NCI-H510A (cell line): ENCODE data around the gene GPC5.

Experiments used
- DNase-seq: peaks from one replicate; lab custom pipeline; 2025; lab: John Stamatoyannopoulos, UW

GPC5 gene

GRCh38 chr13:92553470-92554114, 1155.2 kb downstream of the GPC5 start:
- DNase-seq = no peak

GRCh38 chr13:92560883-92561282, 1162.5 kb downstream of the GPC5 start:
- DNase-seq = no peak

GRCh38 chr13:92564942-92565341, 1166.5 kb downstream of the GPC5 start:
- no peak for DNase-seq

GRCh38 chr13:92566767-92567166, 1168.3 kb downstream of the GPC5 start:
- no peak for DNase-seq

- no peak for DNase-seq
Observed at GRCh38 chr13:92572190-92572589, 1173.8 kb downstream of the GPC5 start.

- DNase-seq = peak; percentile 5
Observed at GRCh38 chr13:92573467-92574057, 1175.1 kb downstream of the GPC5 start.

GRCh38 chr13:92574499-92574898, 1176.1 kb downstream of the GPC5 start:
- no peak for DNase-seq

GRCh38 chr13:92575777-92576176, 1177.4 kb downstream of the GPC5 start:
- peak; percentile 8 for DNase-seq

GRCh38 chr13:92578358-92578757, 1179.9 kb downstream of the GPC5 start:
- DNase-seq = no peak

GRCh38 chr13:92589955-92590354, 1191.5 kb downstream of the GPC5 start:
- no peak for DNase-seq

GRCh38 chr13:92590503-92590908, 1192.1 kb downstream of the GPC5 start:
- no peak for DNase-seq

GRCh38 chr13:92591117-92591516, 1192.7 kb downstream of the GPC5 start:
- no peak for DNase-seq

- DNase-seq = no peak
Observed at GRCh38 chr13:92592757-92593156, 1194.3 kb downstream of the GPC5 start.

- DNase-seq = no peak
Observed at GRCh38 chr13:92602560-92602959, 1204.1 kb downstream of the GPC5 start.

- no peak for DNase-seq
Observed at GRCh38 chr13:92609376-92609775, 1211.0 kb downstream of the GPC5 start.

GRCh38 chr13:92612892-92613291, 1214.5 kb downstream of the GPC5 start:
- DNase-seq = no peak

- no peak for DNase-seq
Observed at GRCh38 chr13:92613921-92614320, 1215.5 kb downstream of the GPC5 start.

GRCh38 chr13:92621985-92622384, 1223.6 kb downstream of the GPC5 start:
- no peak for DNase-seq

- no peak for DNase-seq
Observed at GRCh38 chr13:92622905-92623304, 1224.5 kb downstream of the GPC5 start.

- no peak for DNase-seq
Observed at GRCh38 chr13:92626274-92626673, 1227.9 kb downstream of the GPC5 start.

- no peak for DNase-seq
Observed at GRCh38 chr13:92640936-92641335, 1242.5 kb downstream of the GPC5 start.

GRCh38 chr13:92649140-92649813, 1250.9 kb downstream of the GPC5 start:
- no peak for DNase-seq

GRCh38 chr13:92656103-92656502, 1257.7 kb downstream of the GPC5 start:
- no peak for DNase-seq
